NCI-H82 treated with DMSO at 0.1 percent for 48 hours (cell line): ENCODE measurements around the gene SEMA6C.
A peak's percentile ranks its signal among the peaks of the same experiment; 100 is the strongest.

Experiments used
- DNase-seq: peaks from one replicate; lab custom pipeline; 2025; ENCODE audit not compliant: unreplicated experiment; lab: John Stamatoyannopoulos, UW

The SEMA6C gene

DNA sequence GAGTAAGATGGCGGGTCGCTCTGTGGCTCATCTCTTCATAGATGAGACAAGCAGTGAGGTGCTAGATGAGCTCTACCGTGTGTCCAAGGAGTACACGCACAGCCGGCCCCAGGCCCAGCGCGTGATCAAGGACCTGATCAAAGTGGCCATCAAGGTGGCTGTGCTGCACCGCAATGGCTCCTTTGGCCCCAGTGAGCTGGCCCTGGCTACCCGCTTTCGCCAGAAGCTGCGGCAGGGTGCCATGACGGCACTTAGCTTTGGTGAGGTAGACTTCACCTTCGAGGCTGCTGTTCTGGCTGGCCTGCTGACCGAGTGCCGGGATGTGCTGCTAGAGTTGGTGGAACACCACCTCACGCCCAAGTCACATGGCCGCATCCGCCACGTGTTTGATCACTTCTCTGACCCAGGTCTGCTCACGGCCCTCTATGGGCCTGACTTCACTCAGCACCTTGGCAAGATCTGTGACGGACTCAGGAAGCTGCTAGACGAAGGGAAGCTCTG, 12.4 kb upstream of the SEMA6C start:
- DNase-seq: no peak

DNA sequence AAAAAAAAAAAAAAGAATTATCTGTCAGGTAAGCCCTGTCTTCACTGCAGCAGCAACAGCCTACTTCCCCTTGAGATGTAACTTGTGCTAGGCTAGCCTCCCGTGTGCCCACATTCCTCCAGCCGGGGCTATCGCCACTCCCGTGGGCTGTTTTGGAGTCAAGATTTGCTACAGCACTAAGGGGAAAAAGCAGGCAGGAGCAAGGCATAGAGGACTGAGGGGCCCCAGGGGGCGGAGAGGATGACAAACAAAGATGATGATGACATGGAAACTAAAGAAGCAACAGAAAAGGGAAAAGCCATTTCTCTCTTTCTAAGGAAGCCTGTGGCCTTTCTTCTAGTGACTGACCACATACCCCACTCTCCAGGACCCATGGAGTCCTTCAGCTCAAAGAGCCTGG, 11.9 kb upstream of the SEMA6C start:
- no peak for DNase-seq

DNA sequence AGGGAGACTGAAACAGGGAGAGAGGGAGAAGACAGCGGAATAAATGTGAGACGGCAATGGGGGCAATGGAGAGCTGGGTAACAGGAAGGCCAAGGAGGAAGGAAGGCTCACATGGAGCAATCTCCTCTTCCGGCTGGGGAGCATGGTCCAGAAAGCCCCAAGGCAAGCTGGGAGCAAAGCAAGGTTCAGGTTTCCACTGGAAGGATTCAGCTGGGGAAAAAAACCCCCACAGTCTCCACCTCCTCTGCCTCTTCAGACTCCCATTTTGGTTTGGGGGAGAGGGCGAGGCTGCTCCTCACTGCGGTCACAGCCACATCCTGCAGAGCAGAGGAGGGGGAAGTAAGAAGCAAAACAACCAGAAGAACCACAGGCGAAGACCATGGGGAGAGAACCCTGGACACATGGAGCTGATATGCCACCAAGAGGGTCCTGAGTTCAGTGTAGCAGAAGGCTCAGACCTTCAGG, 10.7 kb upstream of the SEMA6C start:
- no peak for DNase-seq

DNA sequence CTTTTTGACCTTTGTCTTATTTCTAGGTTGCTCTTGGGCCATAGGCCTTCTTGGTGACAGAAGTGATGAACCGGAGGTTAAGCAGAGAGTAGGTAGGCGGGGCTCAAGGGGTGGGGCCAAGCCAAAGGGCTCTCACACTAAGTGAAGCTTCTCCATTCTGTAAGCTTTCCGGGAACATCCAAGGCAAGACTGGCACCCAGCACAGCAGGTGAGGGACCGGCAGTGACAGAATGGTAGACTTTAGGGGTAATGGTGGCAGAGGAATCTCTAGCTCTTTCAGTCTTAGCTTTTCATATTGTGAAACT, 10.0 kb upstream of the SEMA6C start, which contains the start of gene TNFAIP8L2:
Gene TNFAIP8L2 (plus strand): TSS at position 135 of the 305 bp plus-strand sequence. CDS start 2,049 bp downstream, outside the sequence.
- no peak for DNase-seq

DNA sequence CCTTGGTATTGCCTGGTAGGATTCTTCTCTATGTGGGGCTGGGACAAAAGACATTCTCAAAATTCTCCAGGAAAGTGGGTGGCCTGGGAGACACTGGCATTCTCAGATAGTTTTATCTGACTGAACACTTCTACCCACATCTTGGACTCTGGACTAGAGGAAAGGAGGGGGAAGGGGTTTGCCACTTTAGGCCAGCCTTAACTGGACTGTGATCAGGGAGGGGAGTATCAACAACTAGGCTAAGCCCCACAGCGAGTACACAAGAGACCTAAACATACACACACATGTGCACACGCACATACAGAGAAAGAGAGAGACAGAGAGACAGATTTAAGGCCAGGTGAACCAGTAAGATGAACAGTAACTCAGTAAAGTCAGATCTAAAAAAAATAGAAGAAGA, 1.2 kb upstream of the SEMA6C start:
- no peak for DNase-seq

DNA sequence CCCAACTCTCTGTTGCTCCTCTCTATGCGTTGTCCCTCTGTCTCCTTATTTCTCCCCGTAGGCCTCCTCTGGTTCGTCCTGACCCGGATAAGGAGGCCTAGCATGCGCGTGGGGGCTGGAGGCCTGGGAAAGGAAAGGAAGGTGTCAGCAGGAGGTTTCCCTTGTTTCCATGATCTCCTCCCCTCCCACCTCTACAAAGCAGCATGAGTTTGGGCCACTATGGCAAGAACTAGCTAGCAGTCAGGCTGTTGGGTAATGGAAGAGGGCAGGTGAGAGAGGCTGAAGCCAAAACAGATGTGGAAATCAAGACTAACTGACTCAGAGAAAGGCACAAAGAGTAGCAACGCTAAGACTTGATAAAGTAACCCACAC, 687 bp upstream of the SEMA6C start:
- DNase-seq: no peak

DNA sequence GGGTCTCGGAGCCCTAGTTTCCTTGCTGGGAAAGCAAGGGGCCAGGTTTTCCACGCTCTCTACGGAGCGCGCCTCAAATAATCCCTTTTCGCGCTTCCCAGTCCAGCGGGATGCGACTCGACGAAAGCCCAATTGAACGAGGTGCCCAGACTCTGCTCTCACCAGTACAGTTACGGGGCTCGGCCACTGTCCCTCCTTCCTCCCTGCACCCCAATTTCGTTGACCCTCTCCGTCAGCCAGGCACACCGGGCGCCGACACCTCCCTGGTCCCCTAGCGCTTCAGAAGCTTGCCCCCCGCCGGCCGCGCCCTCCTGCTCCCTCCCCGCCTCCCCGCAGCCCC, 389 bp downstream of the SEMA6C start:
- no peak for DNase-seq

DNA sequence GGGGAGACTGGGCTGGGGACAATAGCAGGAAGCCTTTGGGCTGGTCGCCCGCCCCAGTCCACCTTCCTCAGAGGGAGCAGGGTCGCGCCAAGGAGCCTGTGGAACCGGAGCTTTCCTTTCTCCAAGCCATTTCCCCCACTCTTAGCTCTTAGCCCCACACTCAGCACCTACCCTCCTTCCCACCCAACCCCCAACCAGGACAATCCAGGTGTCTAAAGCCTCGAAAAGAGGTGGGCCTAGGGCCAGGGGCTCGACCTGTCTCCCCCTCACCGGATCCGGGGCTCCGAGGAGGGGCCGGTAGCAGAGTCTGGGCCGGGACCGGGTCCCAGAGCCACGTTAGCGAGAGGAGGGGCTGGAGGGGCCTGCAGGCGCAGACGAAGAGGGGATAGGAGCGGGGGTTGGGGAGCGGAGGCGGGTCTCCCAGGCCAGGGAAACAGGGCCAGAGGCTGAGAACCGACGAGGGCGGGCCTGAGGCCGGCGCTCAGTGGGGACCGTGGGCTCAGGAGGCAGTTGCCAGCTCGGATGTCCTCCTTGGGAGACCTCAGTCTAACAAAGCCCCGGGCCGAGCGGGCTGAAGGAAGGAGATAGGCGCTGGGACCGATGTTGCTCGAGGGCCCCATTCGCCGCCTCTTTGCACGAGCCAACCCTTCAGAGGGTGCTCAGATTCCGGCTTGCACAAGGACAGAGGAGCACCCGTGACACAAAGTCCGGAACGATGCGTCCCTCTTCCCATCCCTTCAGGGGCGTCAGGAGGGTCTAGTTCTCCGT, 943 bp downstream of the SEMA6C start:
- no peak for DNase-seq

DNA sequence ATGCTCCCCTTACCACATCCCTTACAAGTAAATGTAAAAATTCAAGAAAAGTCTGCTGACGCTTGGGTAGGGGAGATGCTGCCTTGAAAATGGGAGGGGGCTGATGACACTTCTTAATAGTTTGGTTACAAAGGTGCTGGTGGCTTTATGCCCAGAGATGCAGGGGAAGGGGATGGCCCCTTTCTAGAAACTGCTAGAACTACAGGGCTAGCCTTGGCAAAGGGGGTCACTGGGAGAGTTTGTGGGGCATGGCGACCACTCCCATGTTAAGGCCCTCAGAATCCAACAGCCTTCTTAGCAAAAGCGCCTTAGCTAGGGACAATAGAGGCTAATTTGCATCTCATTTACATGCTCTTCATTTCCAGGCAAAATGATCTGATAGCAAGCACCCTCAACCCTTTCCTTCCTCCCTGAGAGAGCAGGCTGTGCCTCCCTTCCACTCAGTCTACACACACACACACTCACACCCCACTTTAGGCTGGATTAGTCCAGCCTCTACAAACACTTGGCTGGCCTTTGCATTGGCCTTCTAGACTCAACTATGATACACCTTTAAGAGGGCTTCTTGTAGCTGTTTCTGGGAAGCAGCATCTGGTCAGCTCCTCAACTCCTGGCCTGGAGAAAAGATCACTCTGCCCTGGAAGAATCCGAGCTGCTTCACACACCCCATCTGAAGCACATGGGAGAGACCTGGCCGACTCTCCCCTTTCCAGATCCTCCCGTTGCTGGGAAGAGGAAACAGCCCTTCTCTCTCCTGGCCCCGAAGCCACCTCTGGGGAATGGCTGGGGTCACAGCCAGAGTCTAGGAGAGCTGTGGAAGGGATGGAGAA, 1.7 kb downstream of the SEMA6C start:
- DNase-seq: no peak

DNA sequence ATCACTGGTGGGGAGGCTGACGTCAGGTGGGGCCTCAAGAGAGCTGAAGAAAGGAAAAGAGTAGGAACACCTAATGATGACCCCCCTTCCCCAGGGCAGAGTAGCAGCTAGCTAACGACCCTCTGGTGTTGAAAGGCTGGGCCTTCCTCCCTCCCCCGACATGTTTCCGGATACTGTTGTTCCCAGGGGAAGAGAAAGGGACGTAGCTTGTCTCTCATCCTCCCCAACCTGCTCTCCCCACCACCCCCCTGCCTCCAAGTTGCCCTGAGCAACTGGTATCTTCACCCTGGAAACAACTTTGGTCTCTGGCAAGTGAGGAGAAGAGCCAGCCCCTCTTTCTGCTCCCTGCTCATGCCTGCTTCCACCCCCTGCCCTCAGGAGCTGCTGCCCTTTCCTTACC, 2.4 kb downstream of the SEMA6C start:
- DNase-seq: no peak

DNA sequence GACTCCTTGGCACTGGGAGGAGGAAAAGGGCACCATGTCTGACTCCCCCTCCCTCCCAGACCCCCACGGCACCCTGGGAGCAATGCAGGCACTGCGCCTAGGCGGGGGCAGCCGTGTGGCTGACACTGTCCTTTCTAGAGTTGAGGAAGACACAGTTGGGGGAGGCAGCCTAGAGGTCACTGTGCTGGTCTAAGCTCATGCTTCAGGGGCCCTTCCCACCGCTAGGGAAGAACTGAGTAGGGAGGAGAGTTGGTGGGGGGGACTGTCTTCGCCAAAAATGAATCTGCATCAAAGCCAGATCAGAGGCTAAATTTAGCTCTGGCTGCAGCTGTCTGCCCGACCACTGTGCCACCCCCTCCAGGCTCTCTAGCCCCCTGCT, 3.4 kb downstream of the SEMA6C start:
- no peak for DNase-seq

DNA sequence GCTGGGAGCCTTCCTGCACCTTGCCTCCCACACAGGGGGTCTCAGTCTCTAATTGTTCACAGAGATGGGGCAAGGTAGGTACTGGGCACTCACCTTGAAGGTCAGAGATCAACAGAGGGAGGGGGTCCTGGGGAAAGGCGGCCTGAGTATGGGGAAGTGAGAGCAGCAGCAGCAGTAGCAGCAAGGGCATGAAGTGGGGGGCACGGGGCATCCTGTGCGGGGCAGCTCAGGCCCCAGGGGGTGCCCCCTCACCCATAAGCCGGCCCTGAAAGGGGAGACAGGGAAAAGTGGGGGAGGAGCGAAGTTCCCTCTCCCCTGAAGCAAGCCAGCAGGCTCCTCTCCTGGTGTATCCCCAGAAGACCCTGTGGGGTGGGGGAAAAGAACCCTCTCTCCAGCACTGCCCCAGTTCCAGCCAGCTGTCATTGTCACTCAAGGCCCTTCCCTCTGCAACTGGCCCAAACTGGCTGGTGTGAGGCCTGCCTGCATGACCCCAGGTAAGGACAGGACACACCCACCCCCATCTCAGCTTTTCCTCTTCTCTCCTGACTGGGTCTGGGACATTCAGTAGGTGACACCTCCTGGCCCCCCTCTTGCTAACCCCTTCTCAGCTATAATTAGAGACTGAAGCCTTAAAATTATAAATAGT, 3.9 kb downstream of the SEMA6C start:
- peak; percentile 32 for DNase-seq

DNA sequence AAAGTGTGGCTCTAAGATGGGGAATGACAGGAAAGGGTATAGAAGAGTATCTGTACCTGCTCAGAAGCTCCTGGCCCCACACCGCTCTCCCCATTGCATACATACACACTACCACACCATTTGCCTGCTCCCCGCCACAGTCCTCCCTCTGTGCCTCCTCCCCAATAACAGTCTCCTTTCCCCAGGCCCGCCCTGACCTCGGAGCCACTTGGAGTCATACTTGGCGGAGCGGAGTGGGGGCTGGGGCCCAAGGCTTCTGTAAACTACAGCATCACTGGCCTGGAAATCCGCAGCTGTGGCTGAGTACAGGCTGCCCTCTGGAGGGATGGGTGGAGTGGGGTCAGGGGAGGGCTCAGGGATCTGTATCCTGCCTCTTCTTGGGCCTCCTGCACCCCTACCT, 8.6 kb downstream of the SEMA6C start:
- DNase-seq: no peak

DNA sequence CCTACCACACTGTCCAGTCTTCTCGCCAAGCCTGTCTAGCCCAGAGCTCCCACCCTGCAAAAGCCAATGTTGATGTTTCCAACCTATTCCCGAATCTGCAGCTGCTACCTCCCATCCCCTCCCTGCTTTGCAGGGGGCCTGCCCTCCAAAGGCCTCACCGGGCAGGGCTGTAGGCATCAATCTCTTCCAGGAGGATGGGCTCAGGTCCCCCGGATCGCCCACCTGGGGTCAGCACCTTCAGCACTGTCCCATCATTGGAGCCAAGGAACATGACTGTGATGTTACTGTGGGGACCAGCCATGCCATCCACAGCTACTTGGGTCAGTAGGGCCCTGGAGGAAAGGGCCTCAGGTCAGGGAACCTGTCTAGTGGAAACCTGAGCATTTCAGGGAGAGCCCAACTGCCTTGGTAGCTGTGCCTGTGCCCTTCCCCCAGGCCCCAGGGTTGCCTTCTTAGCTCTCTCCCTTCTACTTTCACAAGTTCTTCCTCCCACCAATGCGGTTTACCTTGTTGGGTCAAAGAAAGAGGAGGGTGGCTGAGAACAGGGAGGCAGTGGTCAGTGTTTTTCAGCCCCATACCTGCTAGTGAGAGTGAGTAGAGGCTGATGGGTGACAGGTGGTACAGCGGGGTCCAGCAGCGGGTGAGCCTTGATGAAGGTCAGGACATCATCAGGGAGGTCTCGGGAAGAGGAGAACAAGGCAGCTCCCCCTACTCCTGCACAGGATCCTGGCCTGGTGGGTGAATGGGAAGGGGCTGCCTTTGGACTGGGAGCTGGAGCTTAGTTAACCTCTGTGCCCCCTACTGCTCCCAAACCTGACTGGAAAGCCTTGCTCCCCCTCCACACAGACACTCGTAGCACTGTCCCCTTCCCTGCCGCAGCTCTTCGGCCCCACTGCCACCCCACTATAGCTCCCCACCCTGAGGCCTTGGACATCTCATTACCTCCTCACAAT, 10.7 kb downstream of the SEMA6C start:
- no peak for DNase-seq

DNA sequence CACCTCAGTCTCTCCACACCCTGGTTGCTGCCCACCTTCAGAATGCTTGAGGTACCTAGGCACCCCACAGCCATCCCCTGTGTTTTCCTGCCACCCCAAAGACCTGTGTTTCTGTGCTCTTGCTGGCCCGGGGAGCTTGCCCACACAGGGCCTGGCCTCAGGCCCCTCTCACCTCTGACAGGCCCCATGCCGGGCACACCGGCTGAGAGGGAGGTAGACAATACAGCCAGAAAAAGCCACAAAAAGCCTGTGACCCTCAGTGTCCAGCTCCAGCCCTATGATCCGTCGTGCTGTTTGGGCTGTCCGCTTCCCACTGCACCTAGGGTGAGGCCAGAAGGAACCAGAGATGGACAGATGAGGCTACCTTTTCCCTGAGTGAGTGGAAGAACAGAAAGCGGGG, 11.4 kb downstream of the SEMA6C start:
- no peak for DNase-seq

DNA sequence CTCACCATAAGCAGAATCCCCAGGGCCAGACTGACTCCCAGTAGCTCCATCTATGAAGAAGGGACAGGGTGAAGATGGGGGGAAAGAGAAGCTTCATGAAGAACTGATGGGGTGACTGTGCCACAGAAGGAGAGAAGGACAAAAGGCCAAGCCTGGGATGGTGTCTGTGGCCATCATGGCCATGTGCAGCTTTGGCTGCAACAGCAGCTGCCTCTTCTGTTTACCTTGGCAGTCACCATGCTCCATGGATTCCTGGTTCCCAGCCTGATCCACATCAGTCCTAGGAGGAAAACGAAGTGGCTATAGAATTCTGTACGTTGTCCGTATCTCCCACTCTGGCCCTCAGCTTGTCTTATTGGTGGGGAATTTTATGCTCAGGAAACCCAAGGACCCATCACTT, 12.0 kb downstream of the SEMA6C start:
- DNase-seq: no peak

DNA sequence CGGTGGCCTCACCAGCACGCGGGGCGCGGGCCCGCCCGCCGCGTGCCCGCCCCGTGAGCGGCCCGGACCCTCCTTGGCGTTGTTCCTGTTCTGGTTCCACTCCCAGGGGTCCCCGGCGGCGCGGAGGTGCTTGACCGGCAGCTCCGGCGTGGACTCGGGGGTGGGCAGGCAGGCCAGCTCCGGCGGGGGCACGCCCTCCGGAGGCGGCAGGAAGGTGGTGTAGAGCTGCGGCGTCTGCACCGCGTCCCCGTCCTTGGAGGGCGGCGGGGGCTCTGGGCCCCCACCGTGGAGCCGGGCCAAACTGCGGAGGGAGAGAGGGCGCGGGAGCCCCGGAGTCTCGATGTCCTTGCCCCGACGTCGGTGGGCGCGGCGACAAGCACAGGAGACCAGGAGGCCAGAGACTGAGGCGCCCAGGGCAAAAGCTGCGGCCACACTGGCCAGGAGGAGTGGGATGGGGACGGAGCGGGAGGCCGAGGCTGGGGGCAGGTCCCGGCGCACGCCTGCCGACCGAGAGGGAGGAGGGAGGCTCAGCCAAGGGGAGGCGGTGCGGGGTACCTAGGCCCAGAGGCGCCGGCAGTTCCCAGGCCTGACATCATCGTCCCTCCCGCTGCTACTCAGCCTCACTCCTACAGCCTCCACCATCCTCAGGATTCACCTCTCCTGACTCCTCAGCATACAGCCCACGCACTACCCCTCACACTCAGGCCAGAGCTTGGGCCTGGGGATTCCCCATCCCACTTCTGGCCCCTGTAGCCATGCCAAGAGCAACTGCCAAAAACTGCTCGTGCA, 13.2 kb downstream of the SEMA6C start:
- no peak for DNase-seq

DNA sequence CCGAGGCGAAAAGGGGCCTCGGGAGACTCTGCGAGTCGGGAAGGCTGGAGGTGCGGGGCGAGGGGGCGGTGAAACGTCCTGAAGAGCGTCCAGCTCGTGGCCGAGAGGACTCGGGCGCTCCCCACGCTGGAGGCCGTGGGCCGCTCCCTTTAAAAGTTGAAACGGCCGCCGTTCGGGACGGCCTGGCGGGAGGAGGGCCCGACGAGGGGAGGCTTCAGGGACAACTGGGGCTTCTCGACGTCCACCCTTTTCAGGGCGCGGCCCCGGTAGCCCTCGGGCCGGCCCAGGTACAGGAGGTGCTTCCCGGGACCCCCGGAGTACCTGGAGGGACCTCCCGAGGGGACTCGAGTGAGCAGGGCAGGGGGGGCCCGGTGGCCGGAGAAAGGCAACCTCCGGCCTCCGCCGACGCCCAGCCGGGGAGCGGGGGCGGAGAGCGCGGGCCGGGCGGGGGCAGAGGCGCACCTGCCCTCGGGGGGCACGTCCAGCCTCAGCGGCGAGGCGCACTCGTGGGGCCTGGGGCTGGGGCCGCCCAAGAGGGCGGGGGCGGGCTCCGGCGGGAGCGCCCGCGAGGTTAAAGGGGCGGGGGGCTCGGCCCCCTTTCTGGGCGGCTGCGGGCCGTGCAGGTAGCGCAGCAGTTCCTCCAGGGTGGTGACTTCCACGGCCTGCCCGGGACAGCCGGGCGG, 14.0 kb downstream of the SEMA6C start:
- no peak for DNase-seq

DNA sequence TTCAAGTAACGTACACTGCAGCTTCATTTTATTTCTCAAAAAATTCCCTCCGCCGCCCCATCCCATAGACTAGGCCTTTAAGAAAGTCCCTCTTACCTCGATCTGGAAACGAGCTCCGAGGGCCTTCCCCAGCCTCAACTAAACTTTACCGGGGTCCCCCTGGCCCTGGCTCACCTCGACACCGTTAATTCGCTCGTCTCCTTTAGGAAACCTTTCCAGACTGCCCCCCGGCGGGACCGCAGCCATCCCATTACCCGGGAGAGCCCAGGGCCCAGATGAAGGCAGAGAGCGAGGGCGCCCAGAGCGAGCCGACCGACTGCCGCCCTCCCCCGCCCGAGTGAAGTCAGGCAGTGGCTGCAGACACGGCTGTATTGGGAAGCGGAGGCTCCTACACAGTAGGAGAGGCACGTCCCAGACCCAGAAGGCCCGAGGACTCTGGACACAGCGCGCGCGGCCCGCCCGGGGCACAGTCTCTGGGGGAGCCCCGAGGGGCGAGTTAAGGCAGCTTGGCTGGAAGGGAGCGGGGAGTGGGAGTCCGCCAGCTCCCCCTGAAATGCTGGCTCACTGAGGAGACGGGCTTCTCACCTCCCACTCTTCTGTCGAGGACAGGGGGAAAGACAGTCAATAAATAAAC, 14.6 kb downstream of the SEMA6C start:
- no peak for DNase-seq
